ENCODE measurements around the gene POP7. TPM values are rescaled to one million over a fixed set of nuclear protein-coding genes. Genes with fewer than 3 reads are reported as not detected.
"Not testable (repeated sequence)": the region's sequence is repeated elsewhere in the genome, so short reads cannot be mapped to it uniquely, and the experiment has no call there.

Gene POP7
- total RNA-seq, 1 donor from 2014 or later: 27.1 TPM

DNA sequence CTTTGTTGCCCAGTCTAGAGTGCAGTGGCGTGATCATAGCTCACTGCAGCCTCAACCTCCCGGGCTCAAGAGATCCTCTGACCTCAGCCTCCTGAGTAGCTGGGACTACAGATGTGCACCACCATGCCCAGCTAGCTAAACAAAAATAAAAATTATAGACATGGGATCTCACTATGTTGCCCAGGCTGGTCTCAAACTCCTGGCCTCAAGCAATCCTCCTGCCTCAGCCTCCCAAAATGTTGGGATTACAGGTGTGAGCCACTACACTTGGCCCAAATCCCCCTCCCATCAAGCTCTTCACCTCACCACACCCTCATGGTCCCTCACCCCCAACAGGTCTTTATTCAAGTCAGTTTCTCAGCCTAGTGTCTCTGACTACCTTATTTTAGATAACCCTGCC is 11.2 kb downstream of the POP7 start:
- DNase-seq; ATAC-seq (ENCODE audit: poor library complexity); intact Hi-C loops (cut with DNase I): not testable (repeated sequence)

DNA sequence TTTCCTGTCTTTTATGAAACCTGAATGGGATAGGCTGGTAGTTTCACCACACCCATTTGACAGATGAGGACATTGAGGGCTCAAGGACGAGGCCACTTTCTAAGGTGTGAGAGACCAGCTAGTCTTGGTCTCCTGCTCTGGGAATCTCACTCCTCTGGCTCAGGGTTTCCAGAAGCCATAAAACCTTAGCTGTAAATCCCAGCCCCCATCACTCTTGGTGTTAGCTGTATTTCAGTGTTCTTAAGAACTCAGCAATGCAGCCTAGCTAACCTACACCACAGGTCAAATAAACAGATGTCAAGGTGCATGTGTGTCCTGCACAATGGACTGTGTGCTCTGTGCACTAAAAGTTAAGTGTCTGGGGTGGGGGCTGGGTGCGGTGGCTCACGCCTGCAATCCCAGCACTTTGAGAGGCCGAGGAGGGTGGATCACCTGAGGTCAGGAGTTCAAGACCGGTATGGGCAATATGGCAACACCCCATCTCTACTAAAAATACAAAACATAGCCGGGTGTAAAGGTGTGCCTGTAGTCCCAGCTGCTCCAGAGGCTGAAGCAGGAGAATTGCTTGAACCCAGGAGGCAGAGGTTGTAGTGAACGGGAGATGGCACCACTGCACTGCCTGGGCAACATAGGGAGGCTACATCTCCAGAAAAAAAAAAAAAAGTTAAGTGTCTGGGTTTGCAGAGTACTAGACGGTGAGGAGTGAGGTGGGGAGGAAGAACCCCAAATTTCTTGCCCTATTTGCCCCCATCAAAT is 13.8 kb downstream of the POP7 start:
- no peak for ATAC-seq (ENCODE audit: poor library complexity)
- intact Hi-C loops (cut with DNase I): loop anchor here (10.0 kb wide), 2 partner anchors 155 to 255 kb away; partner anchors contain the start of gene SPACDR

DNA sequence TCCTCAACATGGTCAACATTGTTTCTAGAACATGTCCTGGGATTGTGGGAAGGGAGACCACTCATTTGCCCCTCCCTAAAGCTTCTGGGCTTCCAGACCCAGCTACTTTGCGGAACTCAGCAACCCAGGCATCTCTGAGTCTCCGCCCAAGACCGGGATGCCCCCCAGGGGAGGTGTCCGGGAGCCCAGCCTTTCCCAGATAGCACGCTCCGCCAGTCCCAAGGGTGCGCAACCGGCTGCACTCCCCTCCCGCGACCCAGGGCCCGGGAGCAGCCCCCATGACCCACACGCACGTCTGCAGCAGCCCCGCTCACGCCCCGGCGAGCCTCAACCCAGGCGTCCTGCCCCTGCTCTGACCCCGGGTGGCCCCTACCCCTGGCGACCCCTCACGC is 14.4 kb downstream of the POP7 start, which contains the start of gene EPO:
Gene EPO, plus strand, starts transcription at position 190 of the 392 bp plus-strand sequence. CDS start 513 bp downstream, outside the sequence.
- ATAC-seq (ENCODE audit: poor library complexity) (no peak), DNase-seq (no peak)
- intact Hi-C loops (cut with DNase I): loop anchor here (10.0 kb wide), 2 partner anchors 155 to 255 kb away; partner anchors contain the start of gene SPACDR

More for the DNA sequence above, 13.8 kb downstream of the POP7 start:
- no peak for DNase-seq

DNA sequence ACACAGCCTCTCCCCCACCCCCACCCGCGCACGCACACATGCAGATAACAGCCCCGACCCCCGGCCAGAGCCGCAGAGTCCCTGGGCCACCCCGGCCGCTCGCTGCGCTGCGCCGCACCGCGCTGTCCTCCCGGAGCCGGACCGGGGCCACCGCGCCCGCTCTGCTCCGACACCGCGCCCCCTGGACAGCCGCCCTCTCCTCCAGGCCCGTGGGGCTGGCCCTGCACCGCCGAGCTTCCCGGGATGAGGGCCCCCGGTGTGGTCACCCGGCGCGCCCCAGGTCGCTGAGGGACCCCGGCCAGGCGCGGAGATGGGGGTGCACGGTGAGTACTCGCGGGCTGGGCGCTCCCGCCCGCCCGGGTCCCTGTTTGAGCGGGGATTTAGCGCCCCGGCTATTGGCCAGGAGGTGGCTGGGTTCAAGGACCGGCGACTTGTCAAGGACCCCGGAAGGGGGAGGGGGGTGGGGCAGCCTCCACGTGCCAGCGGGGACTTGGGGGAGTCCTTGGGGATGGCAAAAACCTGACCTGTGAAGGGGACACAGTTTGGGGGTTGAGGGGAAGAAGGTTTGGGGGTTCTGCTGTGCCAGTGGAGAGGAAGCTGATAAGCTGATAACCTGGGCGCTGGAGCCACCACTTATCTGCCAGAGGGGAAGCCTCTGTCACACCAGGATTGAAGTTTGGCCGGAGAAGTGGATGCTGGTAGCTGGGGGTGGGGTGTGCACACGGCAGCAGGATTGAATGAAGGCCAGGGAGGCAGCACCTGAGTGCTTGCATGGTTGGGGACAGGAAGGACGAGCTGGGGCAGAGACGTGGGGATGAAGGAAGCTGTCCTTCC is 15.0 kb downstream of the POP7 start:
- DNase-seq (no peak), ATAC-seq (ENCODE audit: poor library complexity) (no peak)
- intact Hi-C loops (cut with DNase I): loop anchor here (10.0 kb wide), 2 partner anchors 156 to 256 kb away; partner anchors contain the start of gene SPACDR

DNA sequence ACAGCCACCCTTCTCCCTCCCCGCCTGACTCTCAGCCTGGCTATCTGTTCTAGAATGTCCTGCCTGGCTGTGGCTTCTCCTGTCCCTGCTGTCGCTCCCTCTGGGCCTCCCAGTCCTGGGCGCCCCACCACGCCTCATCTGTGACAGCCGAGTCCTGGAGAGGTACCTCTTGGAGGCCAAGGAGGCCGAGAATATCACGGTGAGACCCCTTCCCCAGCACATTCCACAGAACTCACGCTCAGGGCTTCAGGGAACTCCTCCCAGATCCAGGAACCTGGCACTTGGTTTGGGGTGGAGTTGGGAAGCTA is 15.5 kb downstream of the POP7 start:
- no peak for DNase-seq
- no peak for ATAC-seq (ENCODE audit: poor library complexity)
- intact Hi-C loops (cut with DNase I): loop anchor here (10.0 kb wide), 2 partner anchors 157 to 257 kb away; partner anchors contain the start of gene SPACDR

DNA sequence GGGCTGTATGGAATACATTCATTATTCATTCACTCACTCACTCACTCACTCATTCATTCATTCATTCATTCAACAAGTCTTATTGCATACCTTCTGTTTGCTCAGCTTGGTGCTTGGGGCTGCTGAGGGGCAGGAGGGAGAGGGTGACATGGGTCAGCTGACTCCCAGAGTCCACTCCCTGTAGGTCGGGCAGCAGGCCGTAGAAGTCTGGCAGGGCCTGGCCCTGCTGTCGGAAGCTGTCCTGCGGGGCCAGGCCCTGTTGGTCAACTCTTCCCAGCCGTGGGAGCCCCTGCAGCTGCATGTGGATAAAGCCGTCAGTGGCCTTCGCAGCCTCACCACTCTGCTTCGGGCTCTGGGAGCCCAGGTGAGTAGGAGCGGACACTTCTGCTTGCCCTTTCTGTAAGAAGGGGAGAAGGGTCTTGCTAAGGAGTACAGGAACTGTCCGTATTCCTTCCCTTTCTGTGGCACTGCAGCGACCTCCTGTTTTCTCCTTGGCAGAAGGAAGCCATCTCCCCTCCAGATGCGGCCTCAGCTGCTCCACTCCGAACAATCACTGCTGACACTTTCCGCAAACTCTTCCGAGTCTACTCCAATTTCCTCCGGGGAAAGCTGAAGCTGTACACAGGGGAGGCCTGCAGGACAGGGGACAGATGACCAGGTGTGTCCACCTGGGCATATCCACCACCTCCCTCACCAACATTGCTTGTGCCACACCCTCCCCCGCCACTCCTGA is 16.7 kb downstream of the POP7 start:
- no peak for ATAC-seq (ENCODE audit: poor library complexity)
- DNase-seq: no peak
- intact Hi-C loops (cut with DNase I): loop anchor here (10.0 kb wide), 2 partner anchors 158 to 258 kb away; partner anchors contain the start of gene SPACDR

DNA sequence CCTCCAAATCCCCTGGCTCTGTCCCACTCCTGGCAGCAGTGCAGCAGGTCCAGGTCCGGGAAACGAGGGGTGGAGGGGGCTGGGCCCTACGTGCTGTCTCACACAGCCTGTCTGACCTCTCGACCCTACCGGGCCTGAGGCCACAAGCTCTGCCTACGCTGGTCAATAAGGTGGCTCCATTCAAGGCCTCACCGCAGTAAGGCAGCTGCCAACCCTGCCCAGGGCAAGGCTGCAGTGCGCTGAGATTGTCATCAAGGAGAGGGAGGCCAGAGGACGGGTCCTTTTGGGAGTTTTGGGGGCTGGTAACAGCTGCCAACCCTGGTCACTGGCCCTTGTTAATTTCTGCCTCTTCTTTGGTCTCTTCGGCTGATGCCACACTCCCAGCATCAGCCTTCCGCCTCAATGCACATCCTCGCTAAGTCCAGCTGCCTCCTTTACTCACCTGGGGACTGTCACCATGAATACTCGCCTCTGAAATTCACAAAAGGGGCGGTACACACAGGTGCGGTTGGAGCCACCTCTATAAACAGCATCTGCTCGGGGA is 17.9 kb downstream of the POP7 start:
- ATAC-seq (ENCODE audit: poor library complexity): no peak
- intact Hi-C loops (cut with DNase I): loop anchor here (10.0 kb wide), 2 partner anchors 159 to 259 kb away; partner anchors contain the start of gene SPACDR
- DNase-seq: no peak

DNA sequence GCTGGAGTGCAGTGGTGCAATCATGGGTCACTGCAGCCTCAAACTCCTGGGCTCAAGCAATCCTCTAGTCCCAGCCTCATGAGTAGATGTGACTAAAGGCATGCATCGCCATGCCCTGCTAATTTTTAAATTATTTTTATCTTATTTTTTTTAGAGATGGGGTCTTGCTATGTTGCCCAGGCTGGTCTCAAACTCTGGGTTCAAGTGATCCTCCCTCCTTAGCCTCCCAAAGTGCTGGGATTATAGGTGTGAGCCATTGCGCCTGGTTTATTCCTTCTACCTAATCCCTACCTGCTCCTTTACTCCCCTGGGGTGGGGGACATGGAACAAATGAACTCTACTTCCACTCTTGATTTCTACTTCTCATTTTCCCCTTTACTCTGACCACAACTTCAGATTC is 18.4 kb downstream of the POP7 start:
- not testable (repeated sequence) for DNase-seq; ATAC-seq (ENCODE audit: poor library complexity)
- intact Hi-C loops (cut with DNase I): loop anchor here (10.0 kb wide), 2 partner anchors 160 to 260 kb away; partner anchors contain the start of gene SPACDR

DNA sequence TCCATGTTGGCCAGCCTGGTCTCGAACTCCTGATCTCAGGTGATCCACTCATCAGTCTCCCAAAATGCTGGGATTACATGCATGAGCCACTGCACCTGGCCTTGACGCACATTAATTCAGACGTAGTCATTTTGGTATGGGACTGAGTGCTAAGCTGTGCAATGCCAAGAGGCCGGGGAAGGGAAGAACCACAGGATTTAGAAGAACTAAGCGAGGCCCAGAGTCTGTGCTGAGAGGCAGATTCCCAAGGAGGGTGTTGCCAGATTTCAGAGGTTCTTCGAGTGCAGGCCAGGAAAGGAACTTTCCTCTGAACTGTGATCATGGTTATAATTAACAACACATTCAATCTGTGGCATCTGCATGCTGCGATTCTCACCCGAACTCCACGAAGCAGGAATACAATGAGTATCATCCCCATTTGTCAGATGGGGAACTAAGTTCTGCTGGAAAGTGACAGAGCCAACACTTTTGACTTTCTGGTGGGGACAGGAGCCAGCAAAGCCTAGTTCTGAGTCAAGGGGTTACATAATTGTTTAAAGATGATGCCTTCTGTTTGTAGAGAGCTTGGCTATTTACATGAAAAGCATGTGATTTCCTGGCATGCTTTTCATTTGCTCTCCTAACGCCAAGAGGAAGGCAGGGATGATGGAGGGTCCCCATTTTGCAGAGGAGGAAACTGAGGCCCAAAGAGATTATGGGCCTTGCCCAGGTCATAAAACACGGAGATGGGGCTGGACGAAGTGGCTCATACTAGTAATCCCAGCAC is 21.3 kb downstream of the POP7 start:
- intact Hi-C loops (cut with DNase I): loop anchor here (10.0 kb wide), 2 partner anchors 162 to 262 kb away; partner anchors contain the start of gene SPACDR
- no peak for DNase-seq
- ATAC-seq (ENCODE audit: poor library complexity): no peak

DNA sequence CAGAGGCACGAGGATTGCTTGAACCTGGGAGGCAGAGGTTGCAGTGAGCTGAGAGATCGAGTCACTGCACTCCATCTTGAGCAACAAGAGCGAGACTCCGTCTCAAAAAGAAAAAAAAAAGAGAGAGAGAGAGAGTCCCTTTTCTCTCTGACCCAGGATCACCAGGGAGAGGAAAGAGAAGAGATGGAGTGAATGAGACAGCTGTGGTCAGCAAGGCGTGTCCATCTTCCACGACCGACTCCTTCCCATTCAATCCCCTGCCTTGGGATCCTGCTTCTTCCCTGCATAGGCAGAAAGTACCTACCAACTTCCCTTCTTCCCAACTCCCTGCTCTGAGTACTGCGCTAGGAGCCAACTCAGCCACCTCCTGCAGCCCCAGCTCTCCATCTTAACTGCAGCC is 22.3 kb downstream of the POP7 start:
- intact Hi-C loops (cut with DNase I): loop anchor here (10.0 kb wide), 2 partner anchors 163 to 263 kb away; partner anchors contain the start of gene SPACDR
- DNase-seq: no peak
- ATAC-seq (ENCODE audit: poor library complexity): no peak

DNA sequence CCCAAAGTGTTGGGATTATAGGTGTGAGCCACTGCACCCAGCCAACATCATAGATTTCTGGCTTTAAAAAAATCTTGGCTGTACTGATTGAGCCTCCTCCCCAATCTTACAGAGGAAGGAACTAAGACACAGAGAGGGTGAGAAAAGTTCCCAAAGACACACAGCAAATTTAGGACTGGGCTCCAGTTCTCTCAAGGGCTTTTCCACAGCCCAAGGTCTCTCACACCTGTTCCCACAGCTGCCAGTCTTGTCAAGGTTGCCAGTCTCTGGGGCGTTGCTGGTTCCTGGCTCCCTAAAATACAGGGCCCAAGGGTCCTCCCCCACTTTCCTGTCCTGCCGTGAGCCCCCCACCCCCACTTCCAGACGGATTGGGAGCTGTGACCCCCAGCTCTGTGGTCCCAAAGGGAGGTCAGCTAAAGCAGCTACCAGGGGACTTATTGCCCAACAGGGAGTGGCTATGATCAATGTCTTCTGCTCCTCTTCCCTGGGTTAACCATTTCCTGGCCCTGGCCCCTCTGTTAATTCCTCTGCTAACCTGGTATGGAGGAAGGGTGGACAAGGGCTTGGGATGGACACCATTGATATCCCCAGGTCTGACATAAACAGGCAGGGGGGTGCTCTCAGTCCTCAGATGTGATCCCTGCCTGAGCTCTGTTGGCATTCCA is 24.3 kb downstream of the POP7 start:
- no peak for ATAC-seq (ENCODE audit: poor library complexity)
- DNase-seq: no peak
- intact Hi-C loops (cut with DNase I): no loop called here

DNA sequence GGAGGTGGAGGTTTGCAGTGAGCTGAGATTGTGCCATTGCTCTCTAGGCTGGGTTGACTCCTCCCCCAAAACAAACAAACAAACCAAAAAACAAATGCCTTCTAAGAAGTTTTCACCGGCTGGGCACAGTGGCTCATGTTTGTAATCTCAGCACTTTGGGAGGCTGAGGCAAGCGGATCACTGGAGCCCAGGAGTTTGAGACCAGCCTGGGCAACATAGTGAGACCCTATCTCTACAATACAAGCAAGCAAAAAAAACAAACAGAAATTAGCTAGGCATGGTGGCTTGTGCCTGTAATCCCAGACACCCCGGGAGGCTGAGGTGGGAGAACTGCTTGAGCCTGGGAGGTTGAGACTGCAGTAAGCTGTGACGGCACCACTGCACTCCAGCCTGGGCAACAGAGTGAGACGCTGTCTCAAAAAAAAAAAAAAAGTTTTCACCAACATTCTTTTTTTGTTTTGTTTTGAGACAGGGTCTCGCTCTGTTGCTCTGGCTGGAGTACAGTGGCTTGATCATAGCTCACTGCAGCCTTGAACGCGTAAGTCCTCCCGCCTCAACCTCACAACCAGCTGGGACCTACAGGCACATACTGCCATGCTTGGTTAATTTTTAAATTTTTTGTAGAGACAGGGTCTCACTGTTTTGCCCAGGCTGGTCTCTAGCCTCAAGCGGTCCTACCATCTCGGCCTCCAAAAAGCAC is 26.2 kb downstream of the POP7 start:
- ATAC-seq (ENCODE audit: poor library complexity): no peak
- no peak for DNase-seq
- intact Hi-C loops (cut with DNase I): no loop called here

DNA sequence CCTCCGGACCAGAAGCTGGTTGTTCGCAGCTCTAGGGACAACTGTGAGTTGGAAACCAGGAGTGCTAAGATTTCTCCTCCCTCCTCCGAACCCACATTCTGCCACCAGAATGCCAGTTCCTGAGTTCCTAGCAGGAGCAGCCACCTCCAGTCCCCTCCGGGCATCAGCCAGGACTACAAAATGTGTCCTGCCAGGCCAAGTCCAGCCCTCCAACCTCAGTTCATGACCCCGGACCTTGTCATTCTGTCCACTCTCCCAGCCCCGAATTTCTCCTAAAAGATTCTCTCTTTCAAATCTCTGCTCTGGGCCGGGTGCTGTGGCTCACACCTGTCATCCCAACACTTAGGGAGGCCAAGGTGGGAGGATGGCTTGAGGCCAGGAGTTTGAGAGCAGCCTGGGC is 29.8 kb downstream of the POP7 start:
- DNase-seq (no peak), ATAC-seq (ENCODE audit: poor library complexity) (no peak)
- intact Hi-C loops (cut with DNase I): no loop called here

DNA sequence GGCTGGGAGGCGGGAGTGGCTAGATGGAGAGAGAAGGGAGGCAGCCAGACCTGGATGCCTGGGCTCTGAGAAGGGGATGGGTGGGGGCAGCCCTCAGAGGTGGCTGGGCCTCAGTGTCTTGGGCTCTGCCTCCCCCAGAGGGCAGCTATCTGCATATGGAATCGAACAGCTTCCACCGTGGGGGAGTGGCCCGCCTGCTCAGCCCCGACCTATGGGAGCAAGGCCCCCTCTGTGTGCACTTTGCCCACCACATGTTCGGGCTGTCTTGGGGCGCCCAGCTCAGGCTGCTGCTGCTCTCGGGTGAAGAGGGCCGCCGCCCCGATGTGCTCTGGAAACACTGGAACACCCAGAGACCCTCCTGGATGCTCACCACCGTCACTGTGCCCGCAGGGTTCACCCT is 30.8 kb downstream of the POP7 start:
- intact Hi-C loops (cut with DNase I): no loop called here
- DNase-seq (no peak), ATAC-seq (ENCODE audit: poor library complexity) (no peak)

DNA sequence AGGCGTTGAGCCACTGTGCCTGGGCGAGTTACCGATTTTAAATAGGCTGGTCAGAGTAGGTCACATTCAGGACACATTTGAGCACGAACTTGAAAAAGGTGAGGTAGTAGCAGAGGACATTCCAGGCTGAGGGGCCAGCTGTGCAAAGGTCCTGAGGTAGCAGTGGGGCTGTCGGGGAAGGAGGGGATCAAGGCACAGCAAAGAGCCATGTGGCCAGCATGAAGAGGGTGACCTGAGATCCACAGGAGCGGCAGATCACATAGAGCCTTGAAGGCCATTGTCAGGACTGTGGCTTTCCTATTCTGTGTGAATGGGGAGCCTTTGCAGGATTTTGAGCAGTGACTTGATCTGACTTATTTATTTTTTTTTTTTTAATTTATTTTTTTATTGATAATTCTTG is 34.0 kb downstream of the POP7 start:
- DNase-seq: no peak
- ATAC-seq (ENCODE audit: poor library complexity): no peak
- intact Hi-C loops (cut with DNase I): no loop called here

DNA sequence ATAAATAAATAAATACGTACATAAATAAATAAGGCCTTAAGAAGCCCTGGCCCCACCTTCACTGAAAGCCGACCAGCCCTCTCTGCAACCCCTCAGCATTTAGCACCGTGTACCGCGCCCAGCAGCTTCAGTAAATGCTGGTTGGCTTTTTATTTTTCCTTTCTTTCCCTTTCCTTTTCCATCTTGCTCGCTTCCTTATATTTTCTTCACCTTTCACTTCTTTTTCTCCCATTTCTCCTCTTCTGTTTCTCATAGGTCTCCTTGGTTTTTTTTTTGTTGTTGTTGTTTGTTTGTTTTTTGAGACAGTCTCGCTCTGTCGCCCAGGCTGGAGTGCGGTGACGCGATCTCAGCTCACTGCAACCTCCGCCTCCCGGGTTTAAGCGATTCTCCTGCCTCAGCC is 38.7 kb downstream of the POP7 start:
- DNase-seq (no peak), ATAC-seq (ENCODE audit: poor library complexity) (no peak)
- intact Hi-C loops (cut with DNase I): no loop called here

DNA sequence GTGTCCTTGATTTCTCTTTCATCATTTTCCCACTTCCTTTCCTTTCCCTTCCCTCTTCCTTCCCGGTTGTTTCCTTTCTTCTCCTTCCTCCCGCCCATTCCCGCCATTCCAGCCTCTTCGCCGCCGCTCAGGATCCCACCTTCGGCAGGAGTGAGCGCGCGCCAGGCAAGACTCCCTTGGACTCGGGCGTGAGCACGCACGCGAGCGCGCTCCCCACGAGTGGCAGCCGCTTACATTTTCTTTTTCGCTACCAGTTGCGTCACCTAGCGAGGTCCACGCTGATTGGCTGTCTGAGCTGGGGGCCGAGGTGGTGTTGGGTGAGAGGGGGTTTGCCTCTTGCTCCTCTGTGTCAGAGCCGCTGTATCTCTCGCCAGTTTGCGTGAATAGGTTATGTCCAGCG is 39.3 kb downstream of the POP7 start:
- peak; percentile 73 for DNase-seq
- intact Hi-C loops (cut with DNase I): no loop called here
- ATAC-seq (ENCODE audit: poor library complexity): peak; percentile 56
